ENCODE results near the gene ENTPD8. TPM values are rescaled to one million over a fixed set of nuclear protein-coding genes. Genes with fewer than 3 reads are reported as not detected.

Gene ENTPD8
- total RNA-seq, 1 experiment from 2014 or later, result 0.97 TPM

DNA sequence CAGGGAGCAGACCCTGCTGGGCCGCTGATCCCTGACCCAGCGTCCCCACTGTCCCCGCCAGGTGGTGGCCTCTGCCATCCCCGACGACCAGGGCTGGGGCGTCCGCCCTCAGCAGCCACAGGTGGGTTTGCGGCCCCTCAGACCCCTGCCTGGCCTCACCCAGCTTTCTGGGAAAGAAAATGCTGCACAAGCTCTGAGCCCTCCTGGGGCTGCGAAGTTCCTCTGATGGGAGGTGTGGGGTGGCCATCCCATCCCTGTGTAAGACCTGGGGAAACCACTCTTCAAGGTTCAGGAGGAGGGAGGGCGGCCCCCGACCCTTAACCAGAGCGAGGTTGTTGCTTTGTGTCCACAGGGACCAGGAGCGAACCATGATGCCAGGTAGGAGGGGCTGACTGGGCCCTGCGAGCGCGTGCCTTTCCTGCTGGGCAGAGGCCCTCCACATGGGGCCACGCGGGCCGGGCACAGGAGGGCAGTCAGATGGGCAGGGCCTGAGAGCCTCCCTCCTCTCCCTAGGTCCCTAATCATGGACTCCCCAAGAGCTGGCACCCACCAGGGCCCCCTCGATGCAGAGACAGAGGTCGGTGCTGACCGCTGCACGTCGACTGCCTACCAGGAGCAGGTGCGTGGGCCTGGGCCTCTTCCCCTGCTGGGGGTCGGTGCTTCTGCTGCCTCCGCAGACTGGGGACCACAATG is 10.3 kb downstream of the ENTPD8 start:
- no peak overlapping the region for H3K4me3 Mint-ChIP-seq (ENCODE audit: low read depth, unreplicated experiment)
- TF ChIP-seq, protein P1, sequence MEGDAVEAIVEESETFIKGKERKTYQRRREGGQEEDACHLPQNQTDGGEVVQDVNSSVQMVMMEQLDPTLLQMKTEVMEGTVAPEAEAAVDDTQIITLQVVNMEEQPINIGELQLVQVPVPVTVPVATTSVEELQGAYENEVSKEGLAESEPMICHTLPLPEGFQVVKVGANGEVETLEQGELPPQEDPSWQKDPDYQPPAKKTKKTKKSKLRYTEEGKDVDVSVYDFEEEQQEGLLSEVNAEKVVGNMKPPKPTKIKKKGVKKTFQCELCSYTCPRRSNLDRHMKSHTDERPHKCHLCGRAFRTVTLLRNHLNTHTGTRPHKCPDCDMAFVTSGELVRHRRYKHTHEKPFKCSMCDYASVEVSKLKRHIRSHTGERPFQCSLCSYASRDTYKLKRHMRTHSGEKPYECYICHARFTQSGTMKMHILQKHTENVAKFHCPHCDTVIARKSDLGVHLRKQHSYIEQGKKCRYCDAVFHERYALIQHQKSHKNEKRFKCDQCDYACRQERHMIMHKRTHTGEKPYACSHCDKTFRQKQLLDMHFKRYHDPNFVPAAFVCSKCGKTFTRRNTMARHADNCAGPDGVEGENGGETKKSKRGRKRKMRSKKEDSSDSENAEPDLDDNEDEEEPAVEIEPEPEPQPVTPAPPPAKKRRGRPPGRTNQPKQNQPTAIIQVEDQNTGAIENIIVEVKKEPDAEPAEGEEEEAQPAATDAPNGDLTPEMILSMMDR (IDR thresholded peaks at IDR 0.05; ENCODE audit: unreplicated experiment), result no peak
- no TSS peak for BruUV-seq (replicated peaks)
- DNase-seq, result no peak
- peaks cover 6% of the 10 kb centered on the region for H3K36me3 Mint-ChIP-seq (ENCODE audit: insufficient read depth, unreplicated experiment)
- intact Hi-C loops (cut with micrococcal nuclease; ENCODE audit: unreplicated experiment), result no loop called here
- H3K27ac Mint-ChIP-seq (ENCODE audit: unreplicated experiment), result no peak overlapping the region
- CTCF ChIA-PET, result interaction anchor here (0.6 kb wide), 1 partner anchor 11 kb away, joined by 3 read pairs; no protein-coding TSS in a partner anchor
- H3K27me3 Mint-ChIP-seq (ENCODE audit: unreplicated experiment), result no peaks in the 10 kb centered on the region
- no peaks in the 10 kb centered on the region for H3K9me3 Mint-ChIP-seq (ENCODE audit: low read depth, unreplicated experiment)
- H3K4me1 Mint-ChIP-seq (ENCODE audit: low read depth, unreplicated experiment), result no peaks in the 10 kb centered on the region

DNA sequence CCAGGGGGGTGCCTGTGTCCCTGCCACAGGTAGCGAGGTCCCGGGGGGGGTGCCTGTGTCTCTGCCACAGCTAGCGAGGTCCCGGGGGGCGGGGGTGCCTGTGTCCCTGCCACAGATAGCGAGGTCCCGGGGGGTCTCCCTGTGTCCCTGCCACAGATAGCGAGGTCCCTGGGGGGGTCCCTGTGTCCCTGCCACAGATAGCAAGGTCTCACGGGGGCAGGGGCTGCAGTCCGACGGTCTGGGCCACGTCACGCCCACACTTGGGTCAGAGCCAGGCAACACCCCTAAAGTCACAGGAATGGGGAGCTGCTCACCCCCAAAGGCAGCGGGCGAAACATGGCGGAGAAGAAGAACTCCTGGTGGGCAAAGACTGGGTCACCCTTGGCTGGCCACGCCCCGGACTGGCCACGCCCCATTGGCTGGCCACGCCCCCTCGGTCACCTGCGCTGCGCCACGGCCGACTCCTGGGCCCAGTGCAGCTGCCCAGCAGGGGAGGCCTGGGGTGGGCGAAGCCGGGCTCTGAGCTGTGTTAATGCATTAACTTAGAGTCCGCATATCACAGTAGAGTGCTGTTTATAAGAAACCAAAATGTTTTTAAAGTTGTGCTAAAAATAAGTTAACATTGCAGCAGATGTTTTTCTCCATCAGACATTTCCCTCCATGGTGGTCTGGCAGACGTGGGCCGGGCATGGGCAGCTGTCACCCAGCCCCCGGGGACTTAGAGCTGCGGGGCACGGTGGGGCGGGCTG is 11.0 kb downstream of the ENTPD8 start:
- Mint-ChIP-seq H3K9me3 (ENCODE audit: low read depth, unreplicated experiment) (no peaks in the 10 kb centered on the region), H3K27me3 (ENCODE audit: unreplicated experiment) (no peaks in the 10 kb centered on the region), H3K36me3 (ENCODE audit: insufficient read depth, unreplicated experiment) (peaks cover 1% of the 10 kb centered on the region), H3K27ac (ENCODE audit: unreplicated experiment) (no peak overlapping the region), H3K4me3 (ENCODE audit: low read depth, unreplicated experiment) (no peak overlapping the region), H3K4me1 (ENCODE audit: low read depth, unreplicated experiment) (no peaks in the 10 kb centered on the region)
- TF ChIP-seq, protein P1 (IDR thresholded peaks at IDR 0.05; ENCODE audit: unreplicated experiment), result no peak
- intact Hi-C loops (cut with micrococcal nuclease; ENCODE audit: unreplicated experiment), result no loop called here
- BruUV-seq (replicated peaks), result no TSS peak
- no peak for DNase-seq
- CTCF ChIA-PET, result no interaction called here

DNA sequence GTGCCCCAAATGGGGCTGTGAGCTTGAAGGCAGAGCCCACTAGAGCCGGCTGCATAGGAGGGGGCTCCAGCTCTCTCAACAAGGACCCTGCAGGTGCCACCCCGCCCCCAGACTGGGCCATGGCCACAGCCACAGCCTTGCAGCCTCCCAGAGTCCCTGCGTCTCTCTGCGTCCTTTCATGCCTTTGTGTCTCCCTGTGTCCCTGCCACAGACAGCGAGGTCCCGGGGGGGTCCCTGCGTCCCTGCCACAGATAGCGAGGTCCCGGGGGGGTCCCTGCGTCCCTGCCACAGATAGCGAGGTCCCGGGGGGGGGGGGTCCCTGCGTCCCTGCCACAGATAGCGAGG is 11.6 kb downstream of the ENTPD8 start:
- Mint-ChIP-seq H3K27ac (ENCODE audit: unreplicated experiment) (no peak overlapping the region), H3K4me1 (ENCODE audit: low read depth, unreplicated experiment) (peaks cover 6% of the 10 kb centered on the region), H3K4me3 (ENCODE audit: low read depth, unreplicated experiment) (no peak overlapping the region), H3K27me3 (ENCODE audit: unreplicated experiment) (no peaks in the 10 kb centered on the region), H3K36me3 (ENCODE audit: insufficient read depth, unreplicated experiment) (peaks cover 7% of the 10 kb centered on the region), H3K9me3 (ENCODE audit: low read depth, unreplicated experiment) (no peaks in the 10 kb centered on the region)
- intact Hi-C loops (cut with micrococcal nuclease; ENCODE audit: unreplicated experiment), result no loop called here
- CTCF ChIA-PET, result no interaction called here
- TF ChIP-seq, protein P1 (IDR thresholded peaks at IDR 0.05; ENCODE audit: unreplicated experiment), result no peak
- BruUV-seq (replicated peaks), result no TSS peak
- no peak for DNase-seq

DNA sequence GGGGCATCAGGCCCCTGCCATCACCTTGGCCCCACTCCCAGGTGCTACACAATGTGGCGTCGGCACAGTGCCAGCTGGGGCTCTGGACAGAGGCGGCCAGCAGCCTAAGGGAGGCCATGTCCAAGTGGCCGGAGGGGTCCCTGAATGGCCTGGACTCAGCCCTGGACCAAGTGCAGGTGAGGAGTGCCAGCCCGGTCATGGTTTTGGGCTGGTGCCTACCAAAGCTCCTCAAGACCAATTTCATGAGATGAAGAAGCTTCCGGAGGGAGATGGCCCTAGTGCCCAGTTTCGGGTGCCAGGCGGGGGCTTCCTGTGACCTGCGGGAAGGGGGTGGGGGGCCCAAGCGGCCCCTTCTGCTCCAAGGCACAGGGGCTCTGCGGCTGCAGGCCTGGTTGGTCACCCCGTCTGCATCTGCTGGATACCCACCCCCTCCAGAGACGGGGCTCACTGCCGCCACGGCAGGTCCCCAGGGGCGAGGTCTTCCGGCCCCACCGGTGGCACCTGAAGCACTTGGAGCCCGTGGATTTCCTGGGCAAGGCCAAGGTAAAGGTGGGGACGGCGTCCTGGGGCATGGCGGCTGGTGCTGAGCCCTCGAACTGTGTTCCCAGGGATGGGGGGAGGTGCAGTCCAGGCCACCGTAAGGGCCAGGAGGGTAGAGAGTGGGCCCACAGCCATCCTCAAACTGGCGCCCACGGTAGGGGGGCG is 12.2 kb downstream of the ENTPD8 start:
- Mint-ChIP-seq H3K4me3 (ENCODE audit: low read depth, unreplicated experiment) (no peak overlapping the region), H3K4me1 (ENCODE audit: low read depth, unreplicated experiment) (peaks cover 8% of the 10 kb centered on the region), H3K9me3 (ENCODE audit: low read depth, unreplicated experiment) (no peaks in the 10 kb centered on the region), H3K27ac (ENCODE audit: unreplicated experiment) (no peak overlapping the region), H3K36me3 (ENCODE audit: insufficient read depth, unreplicated experiment) (peaks cover 13% of the 10 kb centered on the region), H3K27me3 (ENCODE audit: unreplicated experiment) (no peaks in the 10 kb centered on the region)
- DNase-seq, result no peak
- CTCF ChIA-PET, result no interaction called here
- no TSS peak for BruUV-seq (replicated peaks)
- TF ChIP-seq, protein P1 (IDR thresholded peaks at IDR 0.05; ENCODE audit: unreplicated experiment), result no peak
- intact Hi-C loops (cut with micrococcal nuclease; ENCODE audit: unreplicated experiment), result no loop called here
